ENCODE measurements around the gene PRKAG2.
"Not testable (repeated sequence)": the region's sequence is repeated elsewhere in the genome, so short reads cannot be mapped to it uniquely, and the experiment has no call there.

Gene PRKAG2

DNA sequence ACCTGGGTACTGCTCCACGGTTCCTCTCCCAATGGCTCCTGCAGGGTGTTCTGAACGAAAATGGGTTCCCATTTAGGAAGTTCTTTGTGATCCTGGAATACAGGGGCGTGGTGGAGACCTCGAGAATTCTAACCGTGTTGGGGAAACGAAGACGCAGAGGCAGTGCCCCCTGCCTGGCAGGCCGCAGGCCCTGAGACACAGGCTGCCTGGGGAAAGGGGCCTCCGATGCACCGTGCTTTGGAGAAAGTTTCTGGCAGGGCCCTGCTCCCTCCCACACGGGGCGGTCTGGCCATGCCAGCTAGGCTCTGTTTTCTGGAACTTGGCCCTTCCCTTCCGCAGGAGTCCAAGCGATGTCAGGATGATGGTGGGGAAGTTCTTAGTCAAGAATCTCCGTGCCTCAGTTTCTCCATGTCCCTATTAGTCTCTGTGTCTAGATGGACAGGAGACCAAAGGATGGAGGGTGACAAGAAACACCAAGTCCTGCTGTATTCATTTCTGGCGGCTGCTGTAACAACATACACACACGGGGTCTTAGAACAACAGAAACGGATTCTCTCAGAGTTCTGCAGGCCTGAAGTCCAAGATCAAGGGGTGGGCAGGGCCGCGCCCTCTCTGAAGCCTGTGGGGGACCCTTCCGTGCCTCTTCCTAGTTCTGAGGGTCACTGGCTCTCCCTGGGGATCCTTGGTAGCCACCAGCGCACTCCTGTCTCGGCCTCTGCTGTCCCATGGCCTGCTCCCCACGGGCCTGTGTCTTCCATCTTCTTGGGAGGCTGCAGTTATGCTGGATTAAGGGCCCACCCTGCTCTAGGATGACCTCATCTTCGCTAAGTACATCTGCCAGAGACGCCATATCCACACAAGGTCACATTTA is 27.7 kb downstream of the PRKAG2 start:
- no peak for DNase-seq

DNA sequence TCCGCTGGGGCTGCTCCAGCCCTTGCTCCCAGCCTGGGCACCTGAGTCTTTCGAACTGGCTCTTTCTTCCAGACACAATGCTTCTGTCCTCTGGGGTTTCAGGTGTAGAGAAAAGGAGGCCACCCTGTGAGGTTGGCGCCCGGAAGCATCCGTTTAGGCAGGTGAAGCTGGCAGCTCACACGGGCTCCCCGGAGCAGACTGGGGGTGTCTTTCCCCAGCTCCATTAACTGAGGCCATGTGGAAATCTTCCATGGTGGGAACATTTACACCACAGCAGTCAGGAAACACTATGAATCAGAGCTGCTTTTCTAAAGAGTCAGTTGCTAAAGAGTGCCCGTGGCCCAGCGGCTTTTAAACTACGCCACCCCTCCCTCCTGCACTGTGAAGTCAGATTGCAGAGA is 29.2 kb downstream of the PRKAG2 start:
- no peak for DNase-seq

DNA sequence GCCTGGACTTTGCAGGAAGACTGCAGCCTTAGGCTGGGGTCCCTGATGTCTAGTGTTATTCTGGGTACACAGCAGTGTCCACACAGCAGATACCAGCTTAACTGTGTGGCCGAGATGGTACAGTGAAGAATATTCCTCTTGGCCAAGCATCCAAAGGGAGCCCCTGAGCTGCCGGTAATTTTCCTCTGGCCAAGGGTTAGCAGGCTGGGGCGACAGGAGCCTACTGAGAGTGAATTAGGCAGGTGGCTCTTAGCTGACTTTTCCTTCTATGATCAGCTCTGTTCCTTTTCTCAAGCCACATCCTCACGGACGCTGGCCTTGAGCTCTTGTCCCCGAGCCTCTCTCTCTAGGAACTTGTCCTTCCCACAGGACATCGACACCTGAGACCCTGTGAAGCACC is 29.8 kb downstream of the PRKAG2 start:
- DNase-seq = no peak

DNA sequence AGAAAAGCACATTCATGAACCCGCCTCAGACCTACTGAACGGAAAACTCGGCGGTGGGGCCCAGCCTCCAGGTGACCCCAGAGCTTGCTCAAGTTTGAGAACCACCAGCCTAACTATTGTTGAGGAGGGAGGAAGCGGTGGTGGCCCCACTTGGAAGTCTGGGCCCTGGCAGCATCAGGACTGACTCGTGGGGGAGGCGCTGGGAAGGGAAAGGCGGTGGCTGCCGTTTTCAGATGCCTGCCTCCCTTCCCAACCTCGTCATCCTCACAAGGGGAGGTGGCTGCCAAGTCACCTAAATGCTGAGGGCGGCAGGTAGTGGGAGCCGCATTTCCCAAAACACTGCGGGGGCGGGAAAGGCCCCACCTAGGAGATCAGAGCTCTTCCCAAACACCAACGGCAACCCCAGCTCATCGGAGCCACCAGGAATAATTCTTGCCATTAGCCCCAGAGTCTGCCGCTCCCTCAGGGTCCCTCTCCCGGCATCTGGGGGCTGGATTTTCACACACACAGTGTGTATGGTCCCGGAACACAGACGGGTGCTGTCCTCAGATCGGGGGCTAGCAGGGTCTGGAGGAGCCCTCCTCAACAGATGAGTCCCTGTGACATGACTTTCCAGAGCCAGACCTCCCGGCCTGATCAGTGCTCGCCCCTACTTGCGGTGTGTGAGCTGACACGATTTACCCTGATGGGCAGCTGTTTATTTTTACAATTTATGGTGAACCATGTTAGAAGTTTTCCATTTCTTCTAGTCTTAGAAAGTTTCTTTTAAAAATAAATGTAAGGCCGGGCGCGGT is 31.3 kb downstream of the PRKAG2 start:
- DNase-seq = no peak

DNA sequence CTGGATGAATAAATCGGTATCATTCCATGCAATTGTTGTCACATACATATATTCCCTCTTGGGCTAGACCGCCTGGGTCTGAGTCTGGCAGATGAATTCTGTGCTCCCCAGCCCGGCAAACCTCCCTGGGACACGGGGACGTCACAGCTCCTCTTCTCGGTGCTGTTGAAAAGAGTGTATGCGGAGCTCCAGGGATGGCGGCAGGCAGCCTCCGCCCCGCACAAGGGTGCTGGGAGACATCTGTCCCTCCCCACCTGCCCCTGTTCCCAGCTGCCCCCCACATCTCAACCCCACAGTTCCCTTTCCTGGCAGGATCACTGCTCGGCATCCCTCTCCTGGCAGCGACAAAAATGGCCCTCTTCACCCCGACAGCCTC is 32.1 kb downstream of the PRKAG2 start:
- DNase-seq = no peak

DNA sequence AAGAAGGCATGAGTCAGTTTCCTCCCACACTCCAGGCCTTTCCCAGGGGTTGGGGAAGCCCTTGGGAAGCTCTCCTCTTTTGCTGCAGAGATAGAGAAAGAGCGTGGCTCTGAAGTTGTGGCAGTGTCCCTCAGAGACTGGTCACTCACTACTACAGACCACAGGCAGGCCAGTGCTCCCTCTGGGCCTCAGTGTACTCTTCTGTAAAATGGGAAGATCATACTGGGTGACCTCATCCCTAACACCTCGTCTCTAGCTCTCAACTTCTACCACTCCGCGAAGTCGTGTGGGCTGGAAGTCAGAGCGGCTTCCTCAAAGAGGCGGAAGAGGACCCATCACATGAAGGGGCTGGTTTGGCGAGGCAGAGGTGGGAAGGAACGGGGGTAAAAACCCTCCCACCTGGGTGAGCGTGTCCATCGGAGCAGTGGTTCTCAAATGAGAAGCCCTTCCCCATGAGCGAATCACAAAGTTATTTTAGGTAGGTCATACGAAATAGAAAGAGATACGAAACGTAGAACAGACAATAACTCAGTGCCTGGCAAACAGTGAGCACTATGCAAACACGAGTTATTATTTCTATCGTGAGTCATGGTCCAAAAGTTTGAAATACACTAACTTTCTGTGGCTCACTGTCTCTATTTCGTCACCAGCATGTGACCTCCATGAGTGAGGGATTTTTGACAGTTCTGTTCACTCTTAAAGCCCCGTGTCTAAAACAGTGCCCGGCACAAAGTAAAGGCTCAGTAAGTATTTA is 32.7 kb downstream of the PRKAG2 start:
- no peak for DNase-seq

DNA sequence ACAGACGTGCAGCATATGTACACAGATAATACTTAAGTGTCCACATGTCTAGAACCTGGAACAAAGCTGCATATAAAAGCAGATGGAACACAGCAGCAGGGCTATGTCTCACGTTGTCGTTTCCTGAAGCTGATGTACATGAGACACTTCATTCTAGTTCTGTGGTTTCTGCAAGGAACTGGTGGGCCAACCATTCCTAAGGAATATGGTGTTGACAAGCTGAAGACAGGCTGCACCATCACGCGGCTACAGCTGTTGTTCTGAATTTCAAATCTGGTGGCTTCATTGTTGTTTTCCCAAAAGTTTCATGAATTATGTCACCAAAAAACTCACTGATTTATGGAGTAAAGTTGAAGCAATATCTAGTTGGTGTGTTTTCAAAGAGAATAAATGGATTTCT is 33.7 kb downstream of the PRKAG2 start:
- no peak for DNase-seq

DNA sequence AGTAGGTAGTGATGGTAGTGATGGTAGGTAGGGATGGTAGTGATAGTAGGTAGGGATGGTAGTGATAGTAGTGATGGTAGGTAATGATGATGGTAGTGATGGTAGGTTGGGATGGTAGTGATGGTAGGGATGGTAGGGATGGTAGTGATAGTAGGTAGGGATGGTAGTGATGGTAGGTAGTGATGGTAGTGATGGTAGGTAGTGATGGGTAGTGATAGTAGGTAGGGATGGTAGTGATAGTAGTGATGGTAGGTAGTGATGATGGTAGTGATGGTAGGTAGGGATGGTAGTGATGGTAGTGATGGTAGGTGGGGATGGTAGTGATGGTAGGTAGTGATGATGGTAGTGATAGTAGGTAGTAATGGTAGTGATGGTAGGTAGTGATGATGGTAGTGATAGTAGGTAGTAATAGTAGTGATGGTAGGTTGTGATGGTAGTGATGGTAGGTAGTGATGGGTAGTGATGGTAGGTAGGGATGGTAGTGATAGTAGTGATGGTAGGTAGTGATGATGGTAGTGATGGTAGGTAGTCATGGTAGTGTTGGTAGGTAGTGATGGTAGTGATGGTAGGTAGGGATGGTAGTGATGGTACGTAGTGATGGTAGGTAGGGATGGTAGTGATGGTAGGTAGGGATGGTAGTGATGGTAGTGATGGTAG is 35.4 kb downstream of the PRKAG2 start:
- DNase-seq = not testable (repeated sequence)

DNA sequence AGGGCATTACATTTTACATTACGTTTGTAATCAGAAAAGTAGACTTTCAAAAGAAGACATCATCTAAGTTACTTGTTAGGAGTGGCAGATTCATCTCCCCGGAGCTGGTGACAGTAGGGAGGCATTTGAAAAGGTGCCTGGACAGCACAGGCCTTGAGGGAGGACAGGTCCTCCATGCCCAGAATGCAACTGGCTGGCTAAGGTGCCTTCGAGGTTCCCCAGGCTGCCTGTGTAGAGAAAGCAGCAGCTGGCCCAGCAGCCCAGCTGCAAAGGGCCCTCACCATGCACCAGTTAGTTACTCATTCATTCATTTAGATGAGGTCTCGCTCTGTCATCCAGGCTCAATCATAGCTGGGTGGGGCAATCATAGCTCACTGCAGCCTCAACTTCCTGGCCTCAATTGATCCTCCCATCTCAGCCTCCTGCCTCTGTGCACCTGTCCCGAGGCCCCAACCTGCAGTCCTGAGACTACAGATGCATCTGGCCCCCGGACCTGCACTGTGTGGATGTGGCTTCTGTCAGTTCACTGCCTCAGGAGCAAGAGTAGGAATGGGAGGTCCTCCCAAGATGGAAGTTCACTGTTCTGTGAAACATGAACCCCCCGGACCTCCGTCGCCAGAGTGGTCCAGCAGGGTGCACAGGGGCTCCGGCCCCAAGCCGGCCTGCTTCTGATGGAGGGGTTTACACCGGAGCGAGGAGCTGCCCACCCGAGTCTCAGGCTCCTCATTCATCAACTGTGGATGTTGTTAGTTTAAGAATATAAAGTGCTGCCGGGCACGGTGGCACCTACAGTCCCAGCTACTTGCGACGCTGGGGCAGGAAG is 36.6 kb downstream of the PRKAG2 start:
- no peak for DNase-seq

DNA sequence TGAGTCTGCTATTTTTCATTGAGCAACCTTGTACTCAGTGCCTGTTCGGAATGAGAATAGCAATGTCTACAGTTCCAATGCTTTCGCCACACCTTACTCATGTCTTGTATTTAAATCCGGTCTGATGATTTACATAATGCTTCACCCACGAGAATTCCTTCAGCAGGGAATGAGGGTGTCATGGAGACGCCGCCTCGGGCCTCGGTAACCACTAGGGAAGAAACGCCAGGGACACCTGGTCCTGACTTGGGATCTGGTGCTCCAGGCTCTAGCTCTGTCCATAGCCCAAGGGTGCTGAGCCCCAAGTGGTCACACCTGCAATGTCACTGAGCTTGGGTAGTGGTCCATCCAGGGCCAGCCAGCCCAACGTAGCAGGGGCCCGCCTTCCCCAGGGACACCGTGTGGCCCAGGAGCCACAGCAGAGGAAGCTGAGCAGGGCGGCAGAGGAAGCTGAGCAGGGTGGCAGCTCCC is 37.4 kb downstream of the PRKAG2 start:
- DNase-seq = peak in 1 of 2 experiments; percentile 59

DNA sequence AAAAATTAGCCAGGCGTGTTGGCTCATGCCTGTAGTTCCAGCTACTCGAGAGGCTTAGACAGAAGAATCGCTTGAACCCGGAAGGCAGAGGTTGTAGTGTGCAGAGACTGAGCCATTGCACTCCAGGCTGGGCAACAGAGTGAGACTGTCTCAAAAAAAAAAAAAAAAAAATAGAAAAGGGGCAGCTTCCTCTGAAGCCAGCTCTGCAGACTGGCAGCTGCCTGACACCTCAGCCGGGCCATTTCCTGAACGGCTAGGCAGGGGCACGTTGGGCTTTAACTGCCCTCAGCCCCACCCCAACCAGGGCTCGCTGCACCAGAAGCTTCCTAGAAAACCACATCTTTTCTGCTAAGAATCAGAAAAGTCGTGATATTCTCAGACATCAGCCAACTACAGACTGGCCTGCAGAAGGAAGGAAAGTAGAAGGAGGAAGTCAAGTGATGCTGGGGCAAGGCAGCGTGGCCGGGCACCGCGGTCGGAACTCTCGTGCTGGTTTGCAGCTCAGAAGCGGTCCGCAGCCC is 38.0 kb downstream of the PRKAG2 start:
- DNase-seq = peak; percentile 94 to 95

DNA sequence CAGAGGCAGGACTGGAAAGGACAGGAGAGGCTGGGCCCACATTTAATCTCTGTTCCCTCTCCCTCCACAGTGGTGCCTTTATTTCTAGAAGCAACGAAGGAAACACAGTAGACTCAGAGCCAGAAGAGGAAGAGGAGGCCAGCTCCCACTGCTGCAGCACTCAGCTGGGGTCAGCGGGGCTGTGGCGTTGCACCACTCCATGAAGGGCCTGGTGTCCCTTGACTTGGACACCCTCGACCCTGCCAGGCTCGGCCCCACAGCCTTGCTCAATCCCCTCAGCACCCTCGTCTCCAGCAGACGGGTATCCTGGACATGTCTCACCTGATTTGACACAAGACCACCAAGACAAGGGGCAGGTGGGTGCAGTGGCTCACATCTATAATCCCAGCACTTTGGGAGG is 38.8 kb downstream of the PRKAG2 start:
- peak; percentile 10 to 25 for DNase-seq

DNA sequence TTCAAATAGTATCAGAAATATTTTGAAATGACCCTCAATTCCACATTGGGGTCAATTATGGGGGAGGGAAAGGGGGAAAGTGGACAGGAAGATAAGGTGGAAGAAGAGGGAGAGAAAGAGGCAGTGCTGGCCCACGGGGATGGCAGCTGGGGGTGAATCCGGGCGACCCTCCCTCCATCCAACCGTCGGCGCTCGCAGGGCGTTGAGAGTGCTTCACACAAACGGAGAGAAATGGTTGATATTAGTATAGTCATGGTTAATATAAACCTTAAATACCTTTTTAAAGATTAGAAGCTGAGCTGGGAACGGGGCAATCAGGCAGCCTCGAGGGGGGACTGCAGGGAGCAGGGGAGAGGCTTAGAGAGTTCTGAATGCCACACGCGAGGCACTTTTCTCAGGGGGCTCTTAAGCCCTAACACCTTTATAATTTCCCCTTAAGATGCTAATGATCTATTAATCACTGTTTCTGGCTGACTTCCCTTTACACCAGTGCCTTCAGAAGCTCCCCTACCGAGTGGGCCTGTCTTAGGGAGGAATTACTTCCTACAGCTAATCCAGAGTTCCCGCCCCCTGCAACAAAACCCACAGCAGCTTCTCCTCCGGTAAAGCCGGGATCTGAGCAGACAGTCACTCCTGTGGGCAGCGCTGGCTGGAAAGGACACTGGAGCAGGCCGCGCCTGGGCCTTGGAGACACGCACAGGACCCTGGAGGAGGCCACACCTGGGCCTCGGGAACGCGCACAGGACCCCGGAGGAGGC is 39.5 kb downstream of the PRKAG2 start:
- peak; percentile 31 to 34 for DNase-seq

DNA sequence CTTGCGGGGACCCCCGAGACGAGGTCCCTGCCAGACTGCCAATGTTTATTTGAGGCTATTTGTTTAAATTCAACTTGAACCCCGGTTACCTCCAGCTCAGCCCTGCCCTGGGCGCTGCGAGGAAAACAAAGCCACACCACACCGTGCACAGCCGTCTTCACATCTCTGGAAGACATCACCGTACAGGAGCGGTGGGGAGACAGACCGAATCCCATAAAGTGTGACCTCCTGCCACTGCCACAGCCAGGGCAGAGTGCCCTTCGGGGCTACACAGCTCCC is 40.0 kb downstream of the PRKAG2 start:
- DNase-seq = no peak

DNA sequence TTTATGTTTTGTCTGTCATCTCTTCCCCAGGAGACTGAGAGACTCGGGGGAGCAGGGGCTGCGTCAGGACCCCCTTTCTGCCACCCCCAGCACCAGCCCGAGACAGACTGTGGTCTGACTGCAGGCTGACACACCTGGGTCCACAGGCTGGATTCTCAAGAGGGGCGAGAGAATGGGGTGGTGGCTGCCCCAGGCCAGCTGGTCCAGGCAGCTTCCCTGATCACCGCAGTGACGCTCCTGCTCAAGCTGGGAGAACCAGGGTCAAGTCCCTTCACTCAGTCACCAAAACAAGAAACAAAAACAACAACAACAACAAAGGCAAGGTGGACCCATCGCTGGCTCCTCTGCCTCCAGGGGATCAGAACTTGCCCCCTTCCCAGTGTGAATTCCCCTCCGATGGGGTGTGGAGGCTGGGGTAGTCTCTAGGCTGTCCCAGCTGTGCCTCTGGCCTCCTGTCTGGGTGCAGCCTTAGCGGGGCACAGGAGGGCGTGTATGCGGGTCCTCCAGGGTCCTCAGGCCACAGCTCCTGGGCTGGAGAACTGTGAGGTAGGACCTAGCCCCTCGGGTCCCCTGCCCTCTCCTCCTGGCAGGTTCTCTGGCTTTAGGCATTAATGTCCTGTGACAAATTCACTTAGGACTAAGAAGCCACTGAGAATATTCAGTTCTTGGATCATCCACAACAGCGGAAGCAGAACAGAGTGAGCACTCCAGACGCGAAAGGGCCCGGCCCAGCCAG is 40.6 kb downstream of the PRKAG2 start:
- DNase-seq = no peak

DNA sequence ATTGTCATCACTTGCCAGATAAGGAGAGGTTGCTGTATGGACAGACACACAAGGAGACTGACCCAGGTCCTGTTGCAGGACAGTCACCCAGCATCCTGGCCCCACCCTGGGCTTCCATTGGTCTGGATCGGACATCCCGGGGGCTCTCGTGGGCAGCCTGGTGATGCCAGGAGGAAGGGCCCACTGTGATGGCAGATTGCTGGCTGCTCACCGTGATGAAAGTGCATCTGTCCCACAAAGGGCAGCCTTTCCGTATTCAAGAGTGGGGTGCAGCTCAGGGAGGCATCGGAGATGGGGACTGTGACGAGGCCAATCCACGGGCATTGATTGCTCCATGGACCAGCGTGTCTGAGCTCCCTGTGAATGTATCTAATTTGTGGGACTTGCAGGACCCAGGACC is 41.3 kb downstream of the PRKAG2 start:
- DNase-seq = no peak

DNA sequence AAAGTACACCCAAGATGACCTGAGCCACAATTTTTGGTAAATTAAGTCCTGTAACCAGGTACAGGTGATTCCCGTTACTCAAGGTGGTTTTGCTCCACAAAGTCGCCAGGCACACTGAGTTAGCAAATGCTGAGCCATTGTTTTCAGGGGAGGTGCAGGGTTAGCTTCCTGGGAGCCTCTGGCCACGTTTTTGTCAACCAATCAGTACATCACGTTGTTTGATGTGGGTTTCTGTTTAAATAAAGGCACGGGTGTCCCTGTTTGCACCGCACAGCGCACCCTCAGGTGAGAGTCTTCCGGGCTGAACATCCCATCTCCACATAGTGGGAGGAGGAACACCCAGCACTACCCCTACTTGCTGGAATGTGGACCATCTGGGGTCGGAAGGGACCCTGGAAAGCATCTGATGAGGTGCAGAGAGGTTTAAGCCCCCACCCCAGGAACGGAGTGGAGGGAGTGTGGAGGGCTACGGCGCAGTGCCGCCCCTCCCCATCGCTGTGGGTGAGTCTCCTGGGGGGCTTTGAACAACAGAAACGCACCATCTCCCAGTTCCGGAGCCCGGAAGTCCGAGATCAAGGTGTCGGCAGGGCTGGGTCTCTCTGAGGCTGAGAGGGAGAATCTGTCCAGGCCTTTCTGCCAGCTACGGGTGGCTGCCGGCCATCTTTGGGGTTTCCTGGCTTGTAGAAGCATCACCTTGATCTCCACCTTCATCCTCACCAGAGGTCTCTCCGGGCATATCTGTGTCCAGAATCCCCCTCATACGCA is 42.5 kb downstream of the PRKAG2 start:
- DNase-seq = no peak

DNA sequence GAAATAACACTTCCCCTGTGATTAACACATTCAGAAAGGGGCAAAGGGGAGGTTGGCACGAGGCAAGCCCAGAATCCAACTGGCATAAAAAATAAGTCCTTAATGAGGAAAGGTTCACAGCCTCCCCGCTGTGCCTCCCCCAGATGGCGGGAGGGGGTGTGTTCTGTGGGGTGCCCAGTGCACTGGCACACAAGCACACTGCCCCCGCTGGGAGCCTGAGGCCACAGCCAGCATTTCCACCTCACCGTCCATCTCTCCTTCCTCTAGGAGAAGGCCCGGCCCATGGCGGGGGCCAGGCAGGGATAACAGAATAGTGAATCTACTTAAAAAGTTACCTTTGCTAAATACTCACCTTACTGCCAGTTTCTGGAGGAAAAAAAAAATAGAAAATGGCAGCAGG is 43.2 kb downstream of the PRKAG2 start:
- no peak for DNase-seq

DNA sequence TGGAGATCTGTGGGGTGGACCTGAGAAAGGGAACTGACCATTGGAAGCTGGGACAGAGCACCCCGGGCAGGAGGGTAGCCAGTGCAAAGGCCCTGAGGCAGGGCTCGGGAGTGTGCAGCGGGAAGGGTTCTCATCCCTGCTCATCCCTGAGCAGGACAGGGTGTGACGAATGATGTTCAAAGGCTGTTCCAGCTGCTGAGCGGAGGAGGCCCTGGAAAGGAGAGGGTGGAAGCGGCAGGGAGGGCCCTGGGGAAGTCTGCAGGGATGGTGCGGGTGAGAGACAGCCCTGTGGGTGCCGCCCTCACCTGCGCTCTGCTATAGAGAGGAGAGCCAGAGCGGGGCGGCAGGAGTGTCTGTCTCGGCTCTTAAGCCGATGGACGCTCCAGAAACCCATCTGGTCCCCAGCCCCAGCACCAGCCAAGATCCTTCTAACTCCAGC is 43.7 kb downstream of the PRKAG2 start:
- DNase-seq = no peak

DNA sequence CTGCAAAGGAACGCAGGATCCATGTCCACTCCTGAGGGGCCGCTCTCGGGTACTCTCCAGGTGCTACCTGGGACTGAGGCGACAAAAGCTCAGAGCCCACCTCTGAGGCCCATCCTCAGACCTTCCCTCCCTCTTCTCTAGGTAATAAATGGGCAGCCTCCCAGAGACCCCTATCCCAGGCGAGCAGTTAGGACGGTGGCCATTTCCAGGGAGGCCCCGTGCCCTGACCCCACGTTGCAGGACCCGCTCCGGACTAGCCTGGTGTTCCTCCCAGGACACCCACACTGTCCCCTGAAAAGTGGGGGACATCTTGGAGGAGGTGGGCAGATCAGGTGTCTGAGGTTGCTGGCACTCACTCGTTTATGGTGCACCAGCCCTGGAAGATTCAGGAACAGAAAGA is 44.3 kb downstream of the PRKAG2 start:
- no peak for DNase-seq
